ENCODE data around the gene FAM221B.

Gene FAM221B

GRCh38 chr9:35828716-35829083 lies at the start of gene FAM221B:
Gene FAM221B, minus strand, starts transcription at chr9:35828732. Its CDS starts 2,571 bp downstream, at chr9:35826161.
- TF ChIP-seq GATA2 (IDR thresholded peaks at IDR 0.05; ENCODE audit: low read depth, low read length) = no peak
- TF ChIP-seq GATA3 (IDR thresholded peaks at IDR 0.05; ENCODE audit: low read depth, low read length) = no peak

DNA sequence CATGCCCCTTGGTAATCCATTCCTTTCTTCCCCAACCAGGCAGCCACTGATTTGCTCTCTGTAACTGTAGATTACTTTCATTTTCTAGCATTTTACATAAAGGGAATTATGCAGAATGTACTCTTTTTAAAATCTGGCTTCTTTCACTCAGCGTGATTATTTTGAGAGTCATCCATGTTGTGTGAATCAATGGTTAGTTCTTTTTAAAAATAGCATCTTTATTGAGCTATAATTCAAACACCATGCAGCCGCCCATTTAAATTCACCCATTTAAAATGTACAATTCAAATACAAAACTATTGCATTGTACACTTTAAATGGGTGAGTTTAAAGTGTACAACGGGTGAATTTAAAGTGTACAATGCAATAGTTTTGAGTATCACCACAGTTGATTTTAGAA lies 44.0 kb upstream of the FAM221B start:
- TF ChIP-seq GATA2 (IDR thresholded peaks at IDR 0.05; ENCODE audit: low read depth, low read length) (no peak), GATA3 (IDR thresholded peaks at IDR 0.05; ENCODE audit: low read depth, low read length) (no peak)

- TF ChIP-seq GATA3 (IDR thresholded peaks at IDR 0.05; ENCODE audit: low read depth, low read length) = no peak
- no peak for TF ChIP-seq GATA2 (IDR thresholded peaks at IDR 0.05; ENCODE audit: low read depth, low read length)
Measured at GRCh38 chr9:35871545-35871944, 43.0 kb upstream of the FAM221B start.

DNA sequence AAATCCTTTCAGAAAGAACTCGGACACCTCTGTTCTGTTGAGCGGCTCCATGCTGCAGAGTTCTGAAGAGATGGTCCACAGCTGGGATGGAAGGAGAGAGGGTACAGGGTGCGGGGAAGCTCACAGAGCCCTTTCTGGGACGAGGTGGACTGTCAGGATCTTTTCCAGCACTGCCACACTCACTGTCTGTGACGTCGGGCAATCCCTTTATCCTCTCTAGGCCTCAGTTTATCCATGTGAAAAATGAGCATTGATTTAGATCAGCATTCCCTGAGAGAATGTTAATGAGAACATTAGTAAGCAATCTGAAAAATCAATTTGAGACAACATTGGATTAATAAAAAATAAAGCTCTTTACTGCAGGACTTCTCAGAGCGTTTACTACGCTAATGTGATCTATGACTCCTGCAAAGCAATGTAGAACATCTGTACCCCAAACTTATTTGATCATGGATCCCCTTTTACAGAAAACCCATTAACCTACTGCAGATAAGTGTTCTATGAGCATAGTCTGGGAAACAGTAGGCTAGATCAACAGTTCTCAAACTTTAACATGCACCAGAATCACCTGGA lies 41.9 kb upstream of the FAM221B start, which contains the start of gene OR13J1:
Gene OR13J1, minus strand, starts transcription at position 51 of the 573 bp plus-strand sequence. Its CDS starts 0 bp downstream, at position 51.
- TF ChIP-seq GATA3 (IDR thresholded peaks at IDR 0.05; ENCODE audit: low read depth, low read length) (no peak), GATA2 (IDR thresholded peaks at IDR 0.05; ENCODE audit: low read depth, low read length) (no peak)

GRCh38 chr9:35869621-35870216 lies 41.2 kb upstream of the FAM221B start:
- TF ChIP-seq GATA2 (IDR thresholded peaks at IDR 0.05; ENCODE audit: low read depth, low read length) = no peak
- TF ChIP-seq GATA3 (IDR thresholded peaks at IDR 0.05; ENCODE audit: low read depth, low read length) = no peak

DNA sequence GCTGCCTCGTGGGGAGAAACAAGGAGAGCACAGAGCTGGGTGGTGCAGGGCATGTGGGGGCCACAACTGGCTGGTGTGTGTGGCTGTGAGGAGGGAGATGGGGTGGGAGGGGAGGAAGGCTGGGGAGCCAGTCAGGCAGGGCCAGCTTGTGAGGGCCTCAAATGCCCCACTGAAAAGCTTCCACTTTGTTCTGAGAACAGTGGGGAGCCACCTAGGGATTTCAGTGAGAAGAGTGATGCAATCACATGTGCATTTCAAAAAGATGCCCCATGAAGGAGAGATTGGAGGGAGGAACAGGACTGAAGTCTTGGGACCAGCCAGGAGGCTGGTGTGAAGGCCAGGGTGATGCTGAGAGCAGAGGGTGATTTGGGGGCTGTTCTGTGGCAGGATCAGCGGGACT lies 40.4 kb upstream of the FAM221B start:
- TF ChIP-seq GATA3 (IDR thresholded peaks at IDR 0.05; ENCODE audit: low read depth, low read length) (no peak), GATA2 (IDR thresholded peaks at IDR 0.05; ENCODE audit: low read depth, low read length) (no peak)

GRCh38 chr9:35867538-35867937 lies 39.0 kb upstream of the FAM221B start:
- TF ChIP-seq GATA2 (IDR thresholded peaks at IDR 0.05; ENCODE audit: low read depth, low read length) (no peak), GATA3 (IDR thresholded peaks at IDR 0.05; ENCODE audit: low read depth, low read length) (no peak)

- TF ChIP-seq GATA2 (IDR thresholded peaks at IDR 0.05; ENCODE audit: low read depth, low read length) = no peak
- no peak for TF ChIP-seq GATA3 (IDR thresholded peaks at IDR 0.05; ENCODE audit: low read depth, low read length)
Measured at GRCh38 chr9:35864695-35865255, 36.2 kb upstream of the FAM221B start.

DNA sequence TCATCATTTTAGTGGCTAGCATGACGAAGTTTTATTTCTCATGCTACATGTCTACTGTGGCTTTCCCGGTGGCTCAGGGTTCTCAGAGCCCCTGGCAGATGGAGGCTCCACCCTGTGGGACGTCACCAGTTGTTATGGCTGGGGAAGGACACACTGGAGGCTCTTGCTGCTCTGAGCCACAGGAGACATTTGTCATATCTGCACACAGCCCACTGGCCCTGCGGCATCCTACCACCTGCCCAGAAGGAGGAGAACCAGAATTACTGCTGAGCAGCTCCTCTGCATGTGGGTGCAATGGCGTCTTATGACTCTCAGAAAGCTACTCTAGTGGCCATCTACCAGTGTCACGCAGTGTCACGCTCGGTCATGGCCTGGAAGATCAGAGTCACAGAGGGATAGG lies 35.1 kb upstream of the FAM221B start:
- TF ChIP-seq GATA2 (IDR thresholded peaks at IDR 0.05; ENCODE audit: low read depth, low read length) (no peak), GATA3 (IDR thresholded peaks at IDR 0.05; ENCODE audit: low read depth, low read length) (no peak)

DNA sequence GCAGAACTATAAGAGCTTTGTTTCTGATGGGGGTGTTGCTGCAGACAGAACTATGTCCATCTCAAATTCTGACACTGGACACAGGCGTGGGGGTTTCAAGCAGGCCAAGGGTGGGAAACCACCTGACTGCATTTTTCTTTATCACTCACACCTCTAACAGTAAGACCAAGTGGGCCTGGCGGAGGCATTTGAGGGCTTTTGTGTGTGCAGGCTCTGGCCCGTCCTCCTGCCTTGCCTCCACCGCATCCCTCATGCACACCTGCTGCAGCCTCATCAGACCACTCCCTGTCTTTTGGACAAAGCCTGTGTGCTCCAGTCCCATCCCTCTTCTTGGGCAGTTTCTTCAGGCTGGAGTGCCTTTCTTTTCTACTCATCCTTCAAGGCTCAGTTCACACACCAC lies 33.8 kb upstream of the FAM221B start:
- TF ChIP-seq GATA2 (IDR thresholded peaks at IDR 0.05; ENCODE audit: low read depth, low read length) (no peak), GATA3 (IDR thresholded peaks at IDR 0.05; ENCODE audit: low read depth, low read length) (no peak)

DNA sequence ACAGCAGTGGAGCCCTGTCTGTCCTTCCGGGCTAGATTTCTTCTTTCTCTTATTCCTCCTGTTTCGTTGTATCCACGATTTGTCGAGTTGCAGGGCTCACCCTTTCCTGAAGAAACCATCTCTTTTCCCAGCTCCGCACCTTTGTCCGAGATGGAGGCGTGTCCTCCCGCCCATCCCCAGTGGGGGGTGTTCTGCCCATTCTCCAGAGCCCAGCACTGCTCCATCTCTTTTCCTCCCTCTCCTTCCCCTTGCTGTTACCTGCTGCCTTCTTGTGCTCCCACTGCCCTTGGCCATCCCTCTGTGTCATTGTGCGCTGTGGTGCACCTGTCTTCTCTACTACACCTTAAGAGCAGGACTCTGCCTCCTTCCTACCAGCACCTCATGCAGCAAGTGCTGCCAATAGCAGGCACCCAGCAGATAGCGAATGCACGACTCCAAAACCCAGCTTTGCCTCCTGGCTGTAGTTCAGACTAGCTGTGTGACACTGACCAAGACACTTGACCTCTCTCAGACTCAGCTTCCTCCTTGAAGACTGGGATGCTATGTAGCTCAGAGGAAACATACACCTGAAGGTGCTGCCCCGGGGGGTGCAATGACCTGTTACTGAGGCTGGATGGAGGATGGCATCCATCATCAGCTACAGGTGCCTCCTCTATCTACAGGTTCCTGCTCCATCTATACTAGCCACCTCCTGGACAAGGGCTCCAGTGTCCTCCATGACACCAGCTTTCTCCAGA lies 32.8 kb upstream of the FAM221B start:
- TF ChIP-seq GATA3 (IDR thresholded peaks at IDR 0.05; ENCODE audit: low read depth, low read length) (no peak), GATA2 (IDR thresholded peaks at IDR 0.05; ENCODE audit: low read depth, low read length) (no peak)

DNA sequence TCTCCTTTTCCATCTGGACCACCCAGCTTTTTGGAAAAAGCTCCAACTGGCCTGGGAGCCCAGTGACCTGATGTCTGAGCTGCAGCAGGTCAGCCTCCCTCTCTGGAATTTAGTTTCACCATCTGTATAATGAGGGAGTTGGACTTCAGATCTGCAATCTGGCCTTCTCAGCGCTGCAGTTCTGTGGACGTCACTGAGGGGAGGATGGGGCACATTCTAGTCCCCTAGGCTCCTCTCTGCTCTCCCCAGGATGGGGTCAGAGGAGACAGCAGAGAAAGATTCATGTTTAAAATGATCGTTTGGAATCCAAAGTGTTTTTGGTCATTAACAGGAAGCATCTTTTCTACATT lies 31.4 kb upstream of the FAM221B start:
- TF ChIP-seq GATA3 (IDR thresholded peaks at IDR 0.05; ENCODE audit: low read depth, low read length) = no peak
- TF ChIP-seq GATA2 (IDR thresholded peaks at IDR 0.05; ENCODE audit: low read depth, low read length) = no peak

DNA sequence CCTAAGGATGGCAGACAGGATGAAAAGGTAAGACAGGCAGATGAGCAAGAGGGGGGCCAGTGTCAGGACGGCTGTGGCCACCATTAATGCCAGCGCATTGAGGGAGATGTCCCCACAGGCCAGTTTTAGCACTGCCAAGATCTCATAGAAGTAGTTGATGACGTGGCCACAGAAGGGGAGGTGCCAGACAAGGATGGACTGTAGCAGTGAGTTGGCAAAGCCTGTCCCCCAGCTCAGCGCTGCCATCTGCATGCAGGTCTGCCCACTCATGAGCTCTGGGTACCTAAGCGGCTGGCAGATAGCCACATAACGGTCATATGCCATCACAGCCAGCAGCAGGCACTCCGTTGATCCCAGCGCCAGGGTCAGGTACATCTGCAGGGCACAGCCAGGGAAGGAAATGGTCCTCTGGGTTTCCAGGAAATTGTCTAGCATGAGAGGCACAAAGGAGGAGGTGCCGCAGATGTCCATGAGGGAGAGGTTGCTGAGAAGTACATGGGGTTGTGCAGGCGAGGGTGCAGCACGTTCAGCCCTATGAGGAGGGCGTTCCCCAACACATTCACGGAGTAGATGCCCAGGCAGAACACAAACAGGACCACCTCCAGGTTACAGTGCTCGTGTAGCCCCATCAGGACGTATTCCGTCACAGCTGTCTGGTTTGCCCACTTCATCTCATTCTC lies 30.9 kb upstream of the FAM221B start:
- no peak for TF ChIP-seq GATA3 (IDR thresholded peaks at IDR 0.05; ENCODE audit: low read depth, low read length)
- no peak for TF ChIP-seq GATA2 (IDR thresholded peaks at IDR 0.05; ENCODE audit: low read depth, low read length)

- no peak for TF ChIP-seq GATA2 (IDR thresholded peaks at IDR 0.05; ENCODE audit: low read depth, low read length)
- no peak for TF ChIP-seq GATA3 (IDR thresholded peaks at IDR 0.05; ENCODE audit: low read depth, low read length)
Measured at GRCh38 chr9:35858458-35858857, 29.9 kb upstream of the FAM221B start.
